IMR-90 (cell line): Measurements from ENCODE around the gene SRPK2. TPM values are rescaled to one million over a fixed set of nuclear protein-coding genes. Genes with fewer than 3 reads are reported as not detected.

Experiments
- ATAC-seq: fragments of 200-7000 bp; cut with Tn5 transposase; 2 replicates; pipeline ENCODE4 v1.9.1; 2020; ENCODE audit warnings: low read depth, mild to moderate bottlenecking, moderate library complexity
- BruUV-seq: library from RNA; stranded (reverse); fragments of 400-500 nt; replicated peaks from 2 replicates; lab custom pipeline; 2021; lab: Mats Ljungman, UMichigan
- CTCF ChIA-PET: fragments of 300-600 bp; formaldehyde crosslinking; extraction: SDS; loops from one replicate; lab custom pipeline; 2021; ENCODE audit warnings: antibody characterized with exemption; lab: Yijun Ruan, JAX
- POLR2A ChIA-PET: fragments of 300-600 bp; sonication (Branson Sonifier 250); formaldehyde crosslinking; loops from one replicate; lab custom pipeline; 2022; ENCODE audit warnings: antibody characterized with exemption; ENCODE audit not compliant: unreplicated experiment; lab: Charles Lee
- DNase-seq: peaks from one replicate; pipeline ENCODE4 v3.0.0; 2013
- H2AFZ ChIP-seq: replicated peaks from 2 replicates; pipeline ENCODE3; 2013; ENCODE audit warnings: low read length, mild to moderate bottlenecking; ENCODE audit not compliant: poor library complexity
- H2AK5ac ChIP-seq: 2 replicates; pipeline ENCODE4 v1.6.1; 2013; ENCODE audit warnings: low read depth, low read length, inconsistent platforms
- H2AK9ac ChIP-seq: replicated peaks from 2 replicates; pipeline ENCODE3; 2013; ENCODE audit warnings: mild to moderate bottlenecking, low read depth, low read length, moderate library complexity; ENCODE audit not compliant: poor library complexity
- H2BK120ac ChIP-seq: 2 replicates; pipeline ENCODE4 v1.6.1; 2013; ENCODE audit warnings: low read depth, low read length, inconsistent platforms
- H2BK15ac ChIP-seq: 3 replicates; pipeline ENCODE4 v1.6.1; 2013; ENCODE audit warnings: low read depth, low read length, inconsistent platforms
- H2BK20ac ChIP-seq: 2 replicates; pipeline ENCODE4 v1.6.1; 2013; ENCODE audit warnings: low read depth, mild to moderate bottlenecking, inconsistent platforms, low read length, moderate library complexity
- H2BK5ac ChIP-seq: 2 replicates; pipeline ENCODE4 v1.6.1; 2013; ENCODE audit warnings: mild to moderate bottlenecking, low read depth, low read length, inconsistent platforms; ENCODE audit not compliant: poor library complexity, severe bottlenecking
- H3K14ac ChIP-seq: replicated peaks from 2 replicates; pipeline ENCODE4 v1.6.1; 2013; ENCODE audit warnings: low read depth, low read length, inconsistent platforms
- H3K18ac ChIP-seq: 2 replicates; pipeline ENCODE4 v1.6.1; 2013; ENCODE audit warnings: low read depth, low read length, control low read depth
- H3K23ac ChIP-seq: 2 replicates; pipeline ENCODE4 v1.6.1; 2013; ENCODE audit warnings: low read depth, low read length, inconsistent platforms
- H3K27ac ChIP-seq: 2 replicates; pipeline ENCODE4 v1.5.1; 2013; ENCODE audit warnings: mild to moderate bottlenecking, control low read depth, low read length; ENCODE audit not compliant: insufficient read depth
- H3K27me3 ChIP-seq: 2 replicates; pipeline ENCODE4 v1.6.1; 2013; ENCODE audit warnings: low read length; ENCODE audit not compliant: control insufficient read depth, insufficient read depth
- H3K36me3 ChIP-seq: 2 replicates; pipeline ENCODE4 v1.6.1; 2013; ENCODE audit warnings: low read length, mixed read lengths; ENCODE audit not compliant: control insufficient read depth, insufficient read depth
- H3K4ac ChIP-seq: 2 replicates; pipeline ENCODE4 v1.6.1; 2013; ENCODE audit warnings: low read depth, low read length, inconsistent platforms
- H3K4me1 ChIP-seq: 2 replicates; pipeline ENCODE4 v1.6.1; 2013; ENCODE audit warnings: low read length, mixed read lengths; ENCODE audit not compliant: control insufficient read depth, insufficient read depth
- H3K4me2 ChIP-seq: 2 replicates; pipeline ENCODE4 v1.6.1; 2013; ENCODE audit warnings: low read depth, mild to moderate bottlenecking, control low read depth, low read length, moderate library complexity
- H3K4me3 ChIP-seq: 2 replicates; pipeline ENCODE4 v1.5.1; 2013; ENCODE audit warnings: low read depth, mild to moderate bottlenecking, control low read depth, low read length, moderate library complexity; ENCODE audit not compliant: insufficient read depth
- H3K56ac ChIP-seq: 2 replicates; pipeline ENCODE4 v1.6.1; 2013; ENCODE audit warnings: low read length, inconsistent platforms; ENCODE audit not compliant: insufficient read depth; ENCODE audit errors: extremely low read depth
- H3K79me1 ChIP-seq, 2 experiments: 2 replicates each; pipeline ENCODE4 v1.6.1; 2013; ENCODE audit warnings: low read length in 2 of 2, inconsistent platforms in 1 of 2, low read depth in 1 of 2
- H3K9ac ChIP-seq: 2 replicates; pipeline ENCODE4 v1.6.1; 2013; ENCODE audit warnings: low read depth, low read length, control low read depth
- H3K9me1 ChIP-seq: 2 replicates; pipeline ENCODE4 v1.6.1; 2013; ENCODE audit warnings: low read length, inconsistent platforms; ENCODE audit not compliant: insufficient read depth
- H3K9me3 ChIP-seq: 2 replicates; pipeline ENCODE4 v1.6.1; 2013; ENCODE audit warnings: low read length; ENCODE audit not compliant: control insufficient read depth, insufficient read depth
- H4K20me1 ChIP-seq: 2 replicates; pipeline ENCODE4 v1.6.1; 2013; ENCODE audit warnings: low read length, inconsistent platforms; ENCODE audit not compliant: insufficient read depth
- H4K5ac ChIP-seq: 2 replicates; pipeline ENCODE4 v1.6.1; 2013; ENCODE audit warnings: mild to moderate bottlenecking, low read depth, low read length, control low read depth
- H4K8ac ChIP-seq, 2 experiments: 2 replicates each; pipeline ENCODE4 v1.6.1; 2013; ENCODE audit warnings: low read depth in 2 of 2, low read length in 2 of 2, control low read depth in 1 of 2, inconsistent platforms in 1 of 2
- H4K91ac ChIP-seq: 2 replicates; pipeline ENCODE4 v1.6.1; 2013; ENCODE audit warnings: low read depth, low read length, inconsistent platforms; ENCODE audit not compliant: insufficient read depth
- CEBPB ChIP-seq: IDR thresholded peaks from 2 replicates; pipeline ENCODE4 v1.6.1; 2012; ENCODE audit warnings: low read depth, low read length, improper control_type of control experiment
- ELK1 ChIP-seq: fragments of 150-350 bp; IDR thresholded peaks from 2 replicates; pipeline ENCODE4 v1.6.1; 2016; ENCODE audit warnings: low read depth, mild to moderate bottlenecking, low read length, moderate library complexity, borderline replicate concordance
- FOS ChIP-seq: fragments of 150-350 bp; IDR thresholded peaks from 2 replicates; pipeline ENCODE4 v1.6.1; 2016; ENCODE audit warnings: low read depth, low read length
- MAFK ChIP-seq: IDR thresholded peaks from 2 replicates; pipeline ENCODE4 v1.6.1; 2012; ENCODE audit warnings: low read depth, low read length, improper control_type of control experiment
- MAZ ChIP-seq: IDR thresholded peaks from 2 replicates; pipeline ENCODE4 v1.6.1; 2012; ENCODE audit warnings: low read depth, mild to moderate bottlenecking, low read length, improper control_type of control experiment, moderate library complexity, borderline replicate concordance
- RFX5 ChIP-seq: IDR thresholded peaks from 2 replicates; pipeline ENCODE4 v1.8.0; 2012; ENCODE audit warnings: low read depth, mild to moderate bottlenecking, low read length, moderate library complexity
- WGBS, 2 experiments: methylation state at CpG; one replicate each; pipeline versions ENCODE4 v1.1.5 to v1.1.7; 2013; ENCODE audit warnings: missing lambda C conversion rate in 2 of 2; ENCODE audit not compliant: insufficient read length in 1 of 2; ENCODE audit errors: extremely low coverage in 2 of 2; 5-methylcytosine and 5-hydroxymethylcytosine counted together
- dilution Hi-C: fragments of 300-500 bp; cut with HindIII; formaldehyde crosslinking; loops from one replicate; pipeline ENCODE4 v1.14.3; 2018; ENCODE audit warnings: low sequenced_read_pairs; ENCODE audit not compliant: unreplicated experiment
- in situ Hi-C: fragments of 300-500 bp; cut with MboI; formaldehyde crosslinking; loops from 3 replicates; pipeline ENCODE4 v1.14.3; 2019; ENCODE audit warnings: low sequenced_read_pairs, inconsistent platforms, mixed read lengths
- intact Hi-C: fragments of 100-400 bp; cut with micrococcal nuclease; formaldehyde crosslinking; loops from 2 replicates; pipeline ENCODE4 v1.10.0; 2022
- polyA plus RNA-seq, 3 experiments: library from polyadenylated mRNA; depleted of rRNA; stranded (reverse); fragments of >200 nt; gene quantifications; 2 replicates each; pipeline ENCODE4 v1.2.3, GENCODE V29; 2012; ENCODE audit warnings: low replicate concordance in 1 of 3
- total RNA-seq: library from RNA; depleted of rRNA; stranded (reverse); fragments of >200 nt; gene quantifications from 2 replicates; pipeline ENCODE4 v1.2.3, GENCODE V29; 2012

Gene SRPK2
- total and polyA plus RNA-seq, 2 of the 4 experiments (the other 2 are of a cell fraction), result 13.2 to 33.0 TPM

- ATAC-seq (no peak), DNase-seq (no peak)
- no peaks in the 10 kb centered on the region for H3K27me3 ChIP-seq
- no peak overlapping the region for H3K18ac ChIP-seq
- peaks cover 30% of the 10 kb centered on the region for H3K36me3 ChIP-seq
- H2BK5ac ChIP-seq, result peak overlapping the region; percentile 13
- no peak overlapping the region for H3K4me2 ChIP-seq
- no peak overlapping the region for H2AFZ ChIP-seq
- TF ChIP-seq RFX5, result no peak
- no peak for TF ChIP-seq ELK1
- TF ChIP-seq MAZ, result no peak
- no peak for TF ChIP-seq MAFK
- no peak for TF ChIP-seq CEBPB
- no peak for TF ChIP-seq FOS
- no peak overlapping the region for H2BK15ac ChIP-seq
- dilution Hi-C loops (no loop called here), in situ Hi-C loops (no loop called here), intact Hi-C loops (loop anchor here (5.0 kb wide), 1 partner anchor 41 kb away; no protein-coding TSS in a partner anchor)
- H2BK120ac ChIP-seq, result no peak overlapping the region
- H2BK20ac ChIP-seq, result no peak overlapping the region
- H3K4me1 ChIP-seq, result no peaks in the 10 kb centered on the region
- no peak overlapping the region for H3K56ac ChIP-seq
- no peak overlapping the region for H3K27ac ChIP-seq
- no peak overlapping the region for H3K4ac ChIP-seq
- no peak overlapping the region for H4K5ac ChIP-seq
- no peak overlapping the region for H4K91ac ChIP-seq
- H3K4me3 ChIP-seq, result no peak overlapping the region
- POLR2A ChIA-PET, result no interaction called here
- no peak overlapping the region for H3K14ac ChIP-seq
- H3K9ac ChIP-seq, result no peak overlapping the region
- H4K20me1 ChIP-seq, result peaks cover 8% of the 10 kb centered on the region; the same call in 1 of the 2 replicates
- H2AK9ac ChIP-seq, result no peak overlapping the region
- peaks cover 5% of the 10 kb centered on the region for H3K9me1 ChIP-seq
- no peak overlapping the region; the same call in 1 of the 2 replicates for H3K23ac ChIP-seq
- no peak overlapping the region for H2AK5ac ChIP-seq
- H4K8ac ChIP-seq, result no peak overlapping the region
- CTCF ChIA-PET, result no interaction called here
- WGBS, 2 experiments, result no CpG with 5 or more reads among the region's 6 CpGs
- no TSS peak for BruUV-seq
- H3K79me1 ChIP-seq, result peaks cover 7 to 55% of the 10 kb centered on the region in 2 experiments
- no peaks in the 10 kb centered on the region for H3K9me3 ChIP-seq
Measured at GRCh38 chr7:105087981-105088380, 300.7 kb downstream of the SRPK2 start.
